ENCODE measurements around the gene NAV1.
"Not testable (repeated sequence)": the region's sequence is repeated elsewhere in the genome, so short reads cannot be mapped to it uniquely, and the experiment has no call there.

Gene NAV1

GRCh38 chr1:201540846-201541735 is 2.2 kb downstream of the NAV1 start:
- H3K27ac ChIP-seq: no peak overlapping the region
- ChIA-PET CTCF (interaction anchor here (0.7 to 1.3 kb wide), 4 partner anchors 10 to 163 kb away, joined by 3 to 11 read pairs (median 4); no protein-coding TSS in a partner anchor), POLR2A (ENCODE audit: low non-redundant PET) (no interaction called here)
- no peak for TF ChIP-seq CTCF (conservative IDR thresholded peaks at IDR 0.05; ENCODE audit: low read depth)
- no peak for DNase-seq (ENCODE audit: low spot score)

GRCh38 chr1:201542309-201543035 is 3.5 kb downstream of the NAV1 start:
- ChIA-PET POLR2A (ENCODE audit: low non-redundant PET) (no interaction called here), CTCF (interaction anchor here (0.6 to 1.5 kb wide), 2 partner anchors 173 to 251 kb away, joined by 4 to 5 read pairs; no protein-coding TSS in a partner anchor)
- H3K27ac ChIP-seq: no peak overlapping the region
- DNase-seq (ENCODE audit: low spot score): no peak
- no peak for TF ChIP-seq CTCF (conservative IDR thresholded peaks at IDR 0.05; ENCODE audit: low read depth)

- ChIA-PET CTCF (interaction anchor here (0.7 to 1.1 kb wide), 4 partner anchors 13 to 439 kb away, joined by 3 to 4 read pairs (median 3); partner anchors contain the start of gene RNPEP), POLR2A (ENCODE audit: low non-redundant PET) (no interaction called here)
- TF ChIP-seq CTCF (conservative IDR thresholded peaks at IDR 0.05; ENCODE audit: low read depth): no peak
- no peak for DNase-seq (ENCODE audit: low spot score)
- no peak overlapping the region for H3K27ac ChIP-seq
Observed at GRCh38 chr1:201543871-201544642, 5.1 kb downstream of the NAV1 start.

GRCh38 chr1:201544710-201545109 is 5.8 kb downstream of the NAV1 start:
- ChIA-PET CTCF (interaction anchor here (0.5 to 1.1 kb wide), 3 partner anchors 14 to 1949 kb away, joined by 3 read pairs; no protein-coding TSS in a partner anchor), POLR2A (ENCODE audit: low non-redundant PET) (no interaction called here)
- TF ChIP-seq CTCF (conservative IDR thresholded peaks at IDR 0.05; ENCODE audit: low read depth): no peak
- H3K27ac ChIP-seq: no peak overlapping the region
- DNase-seq (ENCODE audit: low spot score): no peak

GRCh38 chr1:201545851-201546492 is 7.0 kb downstream of the NAV1 start:
- DNase-seq (ENCODE audit: low spot score): no peak
- ChIA-PET CTCF (interaction anchor here (0.5 to 1.6 kb wide), 6 partner anchors 10 to 64 kb away, joined by 3 to 4 read pairs (median 4); no protein-coding TSS in a partner anchor), POLR2A (ENCODE audit: low non-redundant PET) (no interaction called here)
- TF ChIP-seq CTCF (conservative IDR thresholded peaks at IDR 0.05; ENCODE audit: low read depth): no peak
- no peak overlapping the region for H3K27ac ChIP-seq

- H3K27ac ChIP-seq; DNase-seq (ENCODE audit: low spot score); POLR2A ChIA-PET (ENCODE audit: low non-redundant PET): not testable (repeated sequence)
- CTCF ChIA-PET: interaction anchor here (0.6 to 2.5 kb wide), 2 partner anchors 10 to 163 kb away, joined by 3 to 7 read pairs; no protein-coding TSS in a partner anchor
Observed at GRCh38 chr1:201549522-201549921, 10.6 kb downstream of the NAV1 start.
